Stimulated activated CD8-positive, alpha-beta memory T cell treated with anti-CD3 and anti-CD28 coated beads, Interleukin-15, amount 100 ng/mL, for 48 hours (primary cell): ENCODE data around the gene ABCC5.
"Not testable (repeated sequence)": the region's sequence is repeated elsewhere in the genome, so short reads cannot be mapped to it uniquely, and the experiment has no call there.

Source experiments
- DNase-seq, 2 donors: peaks; one replicate each; pipeline ENCODE4 v3.0.0-alpha.2; 2020; ENCODE audit warnings: low read depth in 2 of 2

The ABCC5 gene

DNA sequence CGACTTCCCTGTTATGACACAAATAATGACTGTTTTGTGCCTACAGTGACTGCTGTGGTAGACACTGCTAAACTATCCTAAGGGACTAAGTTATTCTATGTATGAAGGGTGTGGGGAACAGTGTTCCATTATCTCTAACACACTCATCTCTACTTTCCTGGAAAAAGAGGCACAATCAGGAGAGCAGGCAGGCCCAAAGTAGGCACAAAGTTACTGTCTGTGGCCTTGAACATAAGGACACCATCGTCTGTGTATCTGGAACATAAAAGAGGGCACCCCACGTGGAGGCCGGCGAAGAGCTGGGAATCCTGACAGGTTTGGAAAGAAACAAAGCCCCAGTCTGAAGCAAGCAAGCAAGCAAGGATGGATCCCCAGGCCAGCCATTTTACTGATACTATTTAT is 1.5 kb downstream of the ABCC5 start:
- no peak for DNase-seq

DNA sequence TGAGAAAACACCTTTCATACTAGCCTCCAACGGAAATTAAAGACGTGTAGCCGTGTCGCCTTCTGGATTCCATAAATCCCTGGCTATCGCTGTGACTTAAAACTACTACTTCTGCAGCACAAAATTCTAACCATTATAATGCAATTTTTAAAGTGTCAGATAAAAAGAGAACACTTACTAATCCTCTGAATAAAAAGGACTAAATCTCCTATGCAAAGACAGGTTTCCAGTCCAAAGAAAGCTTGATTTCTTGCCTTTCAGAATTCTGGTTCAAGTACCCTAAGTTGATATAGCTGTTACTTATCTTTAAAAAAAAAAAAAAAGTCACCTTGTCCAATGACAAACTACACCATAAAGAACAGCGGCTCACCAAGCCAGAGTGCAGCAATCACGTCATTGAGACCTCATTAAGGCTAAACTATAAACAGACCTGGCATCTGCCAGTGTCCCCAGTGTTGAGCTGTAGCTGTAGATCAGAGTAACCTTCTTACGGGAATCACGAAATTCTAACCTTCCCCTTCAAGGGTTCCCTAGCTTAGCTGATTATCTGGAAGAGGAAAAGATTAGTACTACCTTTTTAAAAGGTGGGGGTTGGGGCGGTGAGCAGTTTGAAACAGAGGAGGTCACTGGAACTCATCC is 2.2 kb downstream of the ABCC5 start:
- DNase-seq = no peak

DNA sequence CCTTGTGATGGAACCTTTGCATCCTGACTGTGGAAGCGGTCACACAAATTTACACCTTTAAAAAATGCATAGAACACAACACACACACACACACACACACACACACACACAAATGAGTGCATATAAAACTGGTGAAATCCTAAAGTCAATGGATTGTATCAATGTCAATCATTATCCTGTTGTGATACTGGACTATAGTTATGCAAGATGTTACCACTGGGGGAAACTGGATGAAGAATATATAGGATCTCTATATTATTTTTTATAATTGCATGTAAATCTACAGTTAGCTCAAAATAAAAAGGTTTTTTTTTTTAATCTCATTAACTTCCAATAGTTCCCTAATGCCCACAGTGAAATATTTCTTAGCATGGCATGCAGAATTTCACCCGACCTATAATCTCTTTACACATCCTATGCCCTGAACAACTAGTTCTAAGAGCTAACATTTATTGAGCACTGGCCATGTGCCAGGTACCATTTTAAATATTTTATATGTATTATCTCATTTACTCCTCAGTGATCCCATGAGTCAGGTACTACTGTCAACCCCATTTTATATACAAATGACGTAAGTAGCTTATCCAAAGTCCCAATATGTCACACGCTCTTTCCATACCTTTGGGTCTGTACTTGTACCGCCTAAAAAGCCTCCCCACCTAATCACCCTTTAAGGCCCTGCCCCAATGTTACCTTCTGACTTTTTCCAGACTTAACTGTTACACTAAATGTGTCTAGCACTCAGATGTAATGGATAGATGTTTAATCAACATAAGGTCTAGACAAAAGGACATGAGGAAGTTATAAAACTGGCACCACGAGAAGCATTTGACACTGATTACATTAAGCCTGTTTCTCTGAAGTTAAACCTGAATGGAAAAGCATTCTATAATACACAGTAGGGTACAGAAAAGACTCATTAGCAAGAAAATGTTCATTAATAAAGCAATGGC is 5.5 kb downstream of the ABCC5 start:
- DNase-seq = no peak

DNA sequence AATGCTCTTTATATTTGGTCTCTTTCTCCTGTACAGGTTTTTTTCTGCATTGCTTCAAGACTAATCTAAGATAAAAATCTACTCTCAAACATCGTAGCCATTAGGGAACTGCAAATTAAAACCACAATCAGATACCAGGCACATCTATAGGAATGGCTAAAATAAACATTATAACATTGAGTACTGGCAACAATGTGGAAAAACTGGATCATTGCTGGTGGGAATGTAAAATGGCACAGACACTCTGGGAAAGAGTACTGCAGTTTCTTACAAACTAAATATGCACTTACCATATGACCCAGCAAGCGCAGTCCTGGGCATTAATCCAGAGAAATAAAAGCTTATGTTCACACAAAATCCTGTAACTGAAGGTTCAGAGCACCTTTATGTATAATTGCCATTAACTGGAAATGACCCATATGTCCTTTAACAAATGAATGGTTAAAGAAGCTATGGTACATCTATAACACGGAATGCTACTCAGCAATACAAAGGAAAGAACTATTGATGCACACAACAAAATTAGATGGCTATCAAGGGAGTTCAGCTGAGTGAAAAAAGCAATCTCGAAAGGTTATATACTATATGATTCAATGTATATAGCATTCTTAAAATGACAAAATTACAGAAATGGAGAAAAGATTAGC is 6.3 kb downstream of the ABCC5 start:
- DNase-seq = no peak

DNA sequence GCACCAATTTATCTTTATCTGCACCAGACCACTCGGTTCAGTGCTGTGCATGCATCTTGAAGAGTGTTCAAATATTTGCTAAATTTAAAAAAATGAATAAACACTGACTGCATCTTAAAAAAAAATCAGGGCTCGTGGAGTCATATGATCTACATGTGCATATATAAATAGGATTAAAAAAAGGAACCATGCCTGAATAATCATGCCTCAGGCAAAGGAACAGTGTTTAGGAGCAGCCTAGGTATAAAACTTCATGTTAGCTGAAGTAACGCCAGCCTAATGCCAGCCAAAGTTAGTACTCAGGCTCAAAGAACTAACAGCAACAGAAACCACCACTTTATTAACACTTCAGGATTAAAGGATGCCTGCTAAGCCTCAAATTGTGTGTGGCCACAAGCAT is 9.5 kb downstream of the ABCC5 start:
- no peak for DNase-seq

DNA sequence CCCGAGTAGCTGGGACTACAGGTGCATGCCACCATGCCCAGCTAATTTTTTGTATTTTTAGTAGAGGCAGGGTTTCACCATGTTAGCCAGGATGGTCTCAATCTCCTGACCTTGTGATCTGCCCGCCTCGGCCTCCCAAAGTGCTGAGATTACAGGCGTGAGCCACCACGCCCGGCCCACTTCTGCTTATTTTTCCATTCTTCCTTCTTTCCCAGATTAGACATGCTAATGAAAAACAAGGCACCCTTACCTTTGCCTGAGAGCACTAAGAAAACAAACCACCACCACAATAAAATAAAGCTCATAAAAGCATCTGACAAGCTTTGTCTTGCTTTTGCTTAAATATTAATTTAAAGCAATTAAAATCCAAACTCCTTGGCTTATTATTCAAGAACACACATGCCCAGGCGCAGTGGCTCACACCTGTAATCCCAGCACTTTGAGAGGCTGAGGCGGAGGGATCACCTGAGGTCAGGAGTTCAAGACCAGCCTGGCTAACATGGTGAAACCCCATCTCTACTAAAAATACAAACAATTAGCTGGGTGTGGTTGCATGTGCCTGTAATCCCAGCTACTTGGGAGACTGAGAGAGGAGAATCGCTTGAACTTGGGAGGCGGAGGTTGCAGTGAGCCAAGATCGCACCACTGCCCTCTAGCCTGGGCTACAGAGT is 10.4 kb downstream of the ABCC5 start:
- DNase-seq = not testable (repeated sequence)

DNA sequence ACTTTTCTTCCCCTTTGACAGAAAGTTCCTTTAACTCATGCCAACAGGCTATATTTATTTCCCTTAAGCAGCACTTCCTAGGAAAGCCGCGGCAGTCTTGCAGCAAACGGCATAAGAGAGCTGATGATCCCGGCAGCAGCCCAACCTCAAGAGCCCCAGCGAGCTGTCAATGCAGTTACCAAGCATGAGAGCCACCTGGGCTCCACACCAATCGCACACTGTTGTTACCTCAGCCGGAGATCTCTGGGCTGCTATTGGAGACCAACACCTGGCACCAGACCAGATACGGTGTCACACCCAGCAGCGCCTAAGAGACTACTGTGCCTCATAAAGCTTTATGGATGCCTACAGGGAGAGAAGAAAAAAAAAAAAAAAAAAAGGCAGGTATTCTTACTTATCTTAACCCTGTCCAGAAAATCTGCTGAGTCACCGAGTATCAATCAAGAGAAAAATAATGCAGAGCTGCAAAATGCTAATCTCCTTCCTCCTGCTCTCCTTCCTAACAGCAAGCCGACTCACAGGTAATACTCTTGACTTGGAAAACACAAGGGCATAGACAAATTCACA is 11.7 kb downstream of the ABCC5 start:
- no peak for DNase-seq

DNA sequence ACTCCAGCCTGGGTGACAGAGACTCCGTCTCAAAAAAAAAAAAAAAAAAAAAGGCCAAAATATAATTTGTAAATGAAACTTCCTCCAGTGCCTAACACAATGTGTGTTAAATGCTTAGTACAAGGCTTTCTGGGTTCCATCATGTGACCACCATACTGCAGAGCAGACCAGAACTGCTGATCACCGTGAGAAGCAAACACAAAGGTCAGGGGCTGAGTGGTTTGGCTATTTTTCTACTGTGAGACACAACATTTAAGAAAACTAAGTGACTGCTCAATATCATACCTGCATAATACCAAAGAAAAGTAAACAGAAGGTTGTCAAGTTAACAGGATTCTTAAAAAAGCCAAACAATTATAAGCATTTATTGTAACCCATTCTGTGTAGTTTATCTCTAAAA is 13.2 kb downstream of the ABCC5 start:
- DNase-seq = no peak

DNA sequence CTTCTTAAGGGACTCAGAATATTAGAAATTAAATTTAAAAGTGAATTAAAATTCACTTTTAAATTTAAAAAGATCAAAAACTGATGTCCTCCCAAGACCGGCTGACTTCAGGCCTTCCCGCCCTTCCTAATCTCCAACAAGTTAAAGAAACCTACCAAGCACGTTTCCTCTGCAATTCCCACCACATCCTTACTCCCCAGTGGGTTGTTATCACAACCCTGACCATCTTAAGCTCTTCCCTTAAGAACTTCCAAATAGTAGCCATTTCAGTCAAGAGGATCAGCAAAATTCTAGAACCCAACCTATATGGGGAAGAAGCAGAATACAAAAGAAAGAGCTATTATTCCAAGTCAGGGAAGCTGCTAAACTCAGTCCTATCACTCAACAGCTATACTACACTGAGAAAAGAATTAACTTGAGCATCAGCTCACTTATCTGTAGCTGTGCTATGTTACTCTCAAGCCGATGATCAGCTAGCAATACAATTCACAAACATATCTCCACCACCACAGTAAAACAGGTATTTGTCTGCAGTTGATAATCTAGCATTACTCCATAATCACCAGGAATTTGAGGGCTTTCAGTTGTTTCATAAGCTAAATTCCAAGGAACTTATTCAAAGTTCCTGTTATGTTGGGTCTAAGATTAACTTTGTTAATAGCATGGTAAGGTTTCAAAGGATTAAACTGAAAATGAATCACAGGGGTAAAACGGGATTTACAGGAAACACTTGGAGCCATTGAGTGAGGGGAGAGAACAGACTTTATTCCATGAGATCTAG is 14.3 kb downstream of the ABCC5 start:
- DNase-seq = no peak

DNA sequence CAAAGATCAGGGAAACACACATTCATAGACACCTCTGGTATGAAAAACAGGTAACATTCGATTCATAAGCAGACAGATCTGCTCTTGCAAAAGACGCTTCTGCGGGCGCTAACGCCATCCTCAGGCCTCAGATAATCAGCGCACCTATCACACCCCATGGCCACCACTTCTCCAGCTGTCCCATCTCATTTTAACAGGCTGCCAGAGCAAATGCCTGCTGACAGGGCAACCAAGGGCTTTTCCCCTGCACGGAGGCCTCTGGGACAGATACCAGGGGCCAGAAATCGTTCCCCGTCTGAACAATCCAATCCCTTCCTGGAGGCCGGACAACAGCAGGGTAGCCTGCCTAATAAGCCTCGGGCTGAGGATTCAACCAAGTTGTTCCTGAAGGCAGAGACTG is 15.2 kb downstream of the ABCC5 start:
- DNase-seq = no peak

DNA sequence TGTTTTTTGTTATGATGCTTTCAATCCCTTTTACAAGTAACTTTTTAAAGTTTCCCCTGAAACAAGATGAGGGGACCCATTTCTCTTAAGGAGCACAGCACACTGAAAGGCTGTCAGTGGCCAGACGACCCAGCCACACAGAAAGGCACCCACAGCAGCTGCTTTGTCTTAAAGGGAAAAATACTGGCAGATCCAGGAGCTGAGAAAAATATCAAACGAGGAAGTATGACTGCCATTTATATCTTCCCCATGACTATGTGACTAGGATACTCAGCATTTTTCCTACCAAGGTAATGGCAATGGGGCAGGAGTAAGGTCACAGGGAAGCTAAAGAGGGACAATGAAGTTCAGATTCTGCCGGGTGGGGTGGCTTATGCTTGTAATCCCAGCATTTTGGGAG is 15.9 kb downstream of the ABCC5 start:
- DNase-seq = no peak

DNA sequence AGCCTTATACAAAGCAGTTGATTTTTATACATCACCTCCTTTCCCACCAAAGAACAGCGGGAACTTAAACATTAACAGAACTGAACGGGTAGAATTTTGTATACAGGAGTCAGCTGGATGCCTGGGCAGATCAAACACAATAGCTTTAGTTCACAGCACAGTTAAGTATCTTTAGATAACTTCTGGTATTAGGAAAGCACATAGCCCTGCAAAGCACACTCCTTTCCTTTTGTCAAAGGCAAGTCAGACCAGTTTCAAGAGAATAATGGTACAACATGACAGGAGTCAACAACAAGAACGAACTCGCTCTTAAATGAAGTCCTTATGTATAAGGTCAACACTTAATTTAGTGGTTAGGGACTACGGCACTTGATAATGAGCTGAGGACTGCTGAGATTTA is 26.3 kb downstream of the ABCC5 start:
- no peak for DNase-seq

DNA sequence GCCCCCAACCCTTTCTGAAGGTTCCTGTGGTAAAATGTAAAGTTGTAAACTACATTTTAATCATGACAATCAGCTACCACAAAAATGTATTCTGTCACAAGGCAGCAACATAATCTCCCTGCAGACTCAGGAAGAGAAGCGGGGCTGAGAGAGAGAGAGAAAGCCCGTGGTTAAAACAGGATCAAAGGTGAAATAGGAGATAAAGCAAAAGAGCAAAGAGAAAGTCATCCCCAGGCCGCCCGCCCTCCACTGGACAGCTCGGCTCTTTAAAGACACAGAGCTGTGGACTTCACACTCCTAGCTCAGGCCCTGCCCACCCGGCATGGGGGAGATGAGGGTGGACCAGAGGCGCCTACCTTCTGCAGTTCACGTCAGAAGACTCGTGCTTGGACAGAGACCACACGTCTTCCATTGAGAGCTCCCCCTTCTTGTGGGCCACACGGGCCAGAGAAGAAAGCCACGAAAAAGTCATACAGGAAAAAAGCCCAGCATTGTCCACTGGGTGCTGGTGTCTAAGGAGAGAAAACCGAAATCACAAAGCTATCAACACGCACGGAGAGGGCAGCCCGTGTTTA is 29.4 kb downstream of the ABCC5 start:
- no peak for DNase-seq

DNA sequence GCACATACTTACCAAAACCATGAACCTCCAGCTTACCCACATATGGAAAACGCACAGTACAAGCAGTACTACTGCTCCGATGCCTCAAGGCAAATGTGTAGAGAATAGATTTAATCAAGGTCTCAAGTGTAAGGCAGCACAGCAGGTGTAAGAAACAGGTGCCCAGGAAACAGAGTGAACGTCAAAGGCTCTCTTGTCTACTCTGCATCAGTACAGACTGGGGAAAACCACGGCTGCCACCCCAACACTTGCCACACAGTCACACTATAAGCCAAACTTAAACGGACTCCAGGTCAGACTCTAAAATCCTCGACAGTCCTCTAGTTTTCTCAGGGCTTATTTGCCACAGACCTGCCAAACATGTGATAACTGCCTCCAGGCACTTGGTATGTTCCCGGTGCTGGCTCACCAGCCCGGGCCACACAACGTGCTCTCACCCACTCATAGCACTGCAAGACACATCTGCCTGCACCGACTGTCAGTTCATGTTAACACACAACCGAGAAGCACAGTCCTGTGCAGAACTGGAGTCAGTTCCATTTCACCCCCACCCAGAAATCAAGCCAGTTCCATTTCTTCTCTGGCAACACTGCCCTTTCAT is 30.6 kb downstream of the ABCC5 start:
- DNase-seq = no peak

DNA sequence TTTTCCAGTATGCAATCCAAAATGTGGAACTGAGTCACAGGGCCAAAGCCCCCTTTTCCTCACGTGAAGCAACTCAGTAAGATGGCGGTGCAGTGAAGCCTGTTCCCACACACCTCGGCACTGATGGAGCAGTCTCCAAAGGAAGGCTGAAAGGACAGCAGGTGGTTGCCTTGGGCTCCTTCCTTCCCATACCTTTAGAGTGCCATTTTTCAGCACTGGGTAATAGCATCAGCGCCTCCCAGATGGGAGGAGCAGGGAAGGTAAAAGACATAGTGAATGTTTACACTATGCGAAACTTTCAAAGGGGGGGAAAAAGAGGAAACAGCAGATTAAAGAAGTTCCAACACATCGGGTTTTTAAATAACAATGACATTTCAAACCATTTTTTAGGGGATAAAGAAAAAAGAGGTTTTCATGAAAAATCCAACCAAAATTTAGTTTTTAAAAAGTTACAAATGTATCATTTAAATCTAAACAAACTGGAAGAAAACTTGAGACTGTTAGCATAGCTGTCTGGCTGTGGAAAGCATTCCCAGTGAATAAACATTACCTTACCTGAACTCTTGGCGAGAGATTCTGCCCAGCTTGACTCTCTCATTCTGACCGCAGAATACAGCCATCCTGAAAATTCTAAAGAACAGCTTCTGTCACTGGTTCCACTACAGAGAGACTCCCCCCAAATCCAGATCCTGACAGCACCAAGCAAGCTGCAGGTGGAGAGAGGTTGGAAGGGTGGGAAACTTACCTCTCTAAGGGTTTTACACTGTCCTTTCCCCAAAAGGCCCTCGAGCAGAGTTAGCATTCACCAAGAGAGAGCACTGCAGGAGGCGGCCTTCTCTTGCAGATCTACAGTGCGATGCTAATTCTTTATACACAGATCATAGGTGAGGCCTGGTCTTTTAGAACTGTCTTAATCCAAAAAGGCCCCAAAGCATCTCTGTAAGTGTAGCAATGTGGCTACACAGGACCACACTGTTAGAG is 32.6 kb downstream of the ABCC5 start:
- no peak for DNase-seq

DNA sequence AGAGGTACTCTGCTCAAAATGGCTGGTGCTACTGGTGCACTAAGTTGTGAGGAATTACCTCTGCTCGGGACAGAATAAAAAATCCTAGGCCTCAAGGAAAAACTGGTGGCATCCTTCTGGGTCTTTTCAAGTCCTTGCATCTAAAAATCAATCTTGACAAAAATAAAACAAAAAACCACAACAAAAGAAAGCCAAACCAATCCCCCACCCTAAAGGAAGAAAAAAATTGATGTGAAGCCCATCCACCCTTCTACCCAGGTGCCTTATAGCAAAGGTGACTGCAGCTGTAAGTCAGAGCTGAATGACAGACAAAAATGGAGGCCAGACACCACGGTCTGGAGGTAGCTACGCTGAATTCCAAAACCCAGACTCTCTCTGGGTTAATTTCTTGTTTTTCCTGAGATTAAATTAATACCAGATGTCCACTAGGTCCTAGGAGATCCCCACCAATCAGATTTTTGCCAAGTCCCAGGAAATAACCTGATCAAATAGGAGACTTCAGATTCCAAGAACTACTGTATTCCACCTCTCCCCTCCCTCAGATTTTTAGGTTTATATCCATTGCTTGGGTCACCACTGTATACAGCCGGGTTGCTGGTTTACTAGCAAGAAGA is 33.5 kb downstream of the ABCC5 start:
- no peak for DNase-seq

DNA sequence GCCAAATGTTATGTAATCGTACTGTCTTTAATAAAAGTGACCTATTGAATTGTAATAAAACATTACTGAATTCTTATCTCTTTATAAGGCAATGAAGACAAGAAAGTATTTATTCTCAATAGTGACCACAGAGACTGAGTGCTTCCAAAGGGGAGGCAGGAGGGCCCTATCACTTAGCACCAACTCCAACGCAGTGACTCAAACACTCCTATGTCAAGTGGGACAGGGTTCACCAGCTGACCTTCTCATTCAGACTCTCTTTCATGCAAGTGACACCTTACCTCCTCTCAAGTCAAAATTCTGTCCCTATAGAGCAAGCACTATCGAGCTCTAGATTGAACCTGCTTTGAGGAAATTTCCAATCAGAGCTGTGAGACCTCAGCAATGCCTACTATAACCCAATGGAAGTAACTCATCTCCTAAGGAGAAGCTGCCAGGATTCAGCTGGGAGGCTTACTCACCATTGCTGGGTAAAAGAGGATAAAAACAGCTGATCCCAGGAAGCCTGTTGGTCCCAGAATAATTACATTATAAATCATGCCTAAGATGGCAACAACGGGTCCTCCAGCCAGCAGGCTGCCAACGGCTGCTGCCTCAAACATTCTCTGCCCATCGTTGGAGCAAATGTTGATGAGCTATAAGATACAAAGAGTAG is 35.6 kb downstream of the ABCC5 start:
- DNase-seq = no peak

DNA sequence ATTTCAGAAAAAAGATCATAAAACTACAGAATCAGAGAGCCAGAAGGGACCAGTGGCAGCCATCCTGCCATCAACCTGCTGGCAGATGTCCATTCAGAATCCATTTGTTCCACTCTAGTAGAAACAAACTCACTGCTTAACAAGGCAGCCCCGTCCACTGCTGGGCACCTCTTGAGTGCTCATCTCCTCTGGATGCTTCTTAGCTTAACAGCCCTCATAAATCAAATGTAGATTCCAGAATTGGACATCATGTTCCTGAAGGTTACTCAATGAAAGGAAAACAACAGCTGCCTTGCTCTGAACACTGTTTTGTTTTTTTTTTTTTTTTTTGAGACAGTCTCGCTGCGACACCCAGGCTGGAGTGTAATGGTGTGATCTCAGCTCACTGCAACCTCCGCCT is 37.3 kb downstream of the ABCC5 start:
- no peak for DNase-seq
